Activated gamma-delta T cell (primary cell): ENCODE data around the gene LIPA.

Experiments
- DNase-seq: peaks from one replicate; lab custom pipeline; 2025; lab: John Stamatoyannopoulos, UW

The LIPA gene

GRCh38 chr10:89240519-89240918 lies 11.1 kb downstream of the LIPA start:
- DNase-seq: no peak

GRCh38 chr10:89238956-89239644 lies 12.5 kb downstream of the LIPA start:
- no peak for DNase-seq

DNA sequence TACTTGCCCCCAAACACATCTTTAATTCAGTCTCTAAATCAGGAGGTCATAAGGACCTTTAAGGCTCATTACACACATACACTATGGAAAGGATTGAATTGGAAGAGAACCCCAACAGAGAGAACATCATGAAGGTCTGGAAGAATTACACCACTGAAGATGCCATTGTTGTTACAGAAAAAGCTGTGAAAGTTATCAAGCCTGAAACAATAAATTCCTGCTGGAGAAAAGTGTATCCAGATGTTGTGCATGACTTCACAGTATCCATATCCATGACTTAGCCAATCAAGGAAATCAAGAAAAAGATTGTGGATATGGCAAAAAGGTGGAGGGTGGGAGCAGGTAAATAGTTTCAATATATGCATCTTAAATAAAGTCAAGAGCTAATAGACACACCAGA lies 13.7 kb downstream of the LIPA start:
- no peak for DNase-seq

- no peak for DNase-seq
These were observed 15.3 kb downstream of the LIPA start for GRCh38 chr10:89236226-89236797.

DNA sequence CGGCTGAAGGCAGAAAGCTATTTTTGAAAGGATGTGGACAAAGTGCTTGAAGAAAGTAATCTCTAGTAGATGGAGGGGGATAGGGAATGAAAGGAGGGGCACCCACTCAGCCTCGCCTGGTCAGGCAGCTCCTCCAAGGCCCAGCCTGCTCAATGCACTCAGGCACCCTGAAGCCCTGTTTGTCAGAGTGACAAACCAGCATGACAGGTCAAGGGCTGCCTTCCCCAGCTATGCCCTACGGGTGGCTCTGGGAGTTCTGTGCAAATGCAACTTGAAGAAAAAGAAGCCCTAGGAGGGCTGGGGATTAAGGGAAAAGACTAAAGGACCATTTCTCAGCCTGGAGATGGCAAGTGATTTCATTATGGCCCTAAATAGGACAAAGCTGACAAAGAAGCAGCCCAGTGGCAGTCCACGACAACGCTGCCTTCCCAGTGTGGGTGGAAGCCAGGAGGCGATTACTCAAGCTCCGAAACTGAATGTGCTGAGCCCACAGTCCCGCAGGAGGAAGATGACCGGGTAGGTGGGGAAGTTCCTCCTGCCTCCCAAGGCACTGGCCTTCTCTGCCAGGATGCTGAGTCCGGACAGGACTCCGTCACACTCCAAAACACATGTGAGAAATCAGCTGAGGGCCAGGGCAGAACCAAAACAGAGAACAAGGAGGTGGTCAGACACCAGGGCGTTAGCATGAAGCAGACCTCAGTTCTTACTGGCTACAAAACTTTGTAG lies 16.3 kb downstream of the LIPA start:
- DNase-seq: no peak

- DNase-seq: no peak
These were observed 18.5 kb downstream of the LIPA start for GRCh38 chr10:89233033-89233432.

DNA sequence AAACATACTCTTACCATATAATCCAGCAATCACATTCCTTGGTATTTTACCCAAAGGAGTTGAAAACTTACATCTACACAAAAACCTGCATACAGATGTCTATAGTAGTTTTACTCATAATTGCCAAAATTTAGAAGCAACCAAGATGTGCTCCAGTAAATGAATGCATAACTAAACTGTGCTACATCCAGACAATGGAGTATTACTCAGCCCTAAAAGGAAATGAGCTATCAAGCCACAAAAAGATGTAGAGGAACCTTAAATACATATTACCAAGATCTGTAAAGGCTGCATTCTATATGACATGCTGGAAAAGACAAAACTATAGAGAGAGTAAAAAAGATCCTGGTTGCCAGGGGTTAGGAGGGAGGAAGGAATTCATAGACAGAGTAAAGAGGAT lies 22.6 kb downstream of the LIPA start:
- no peak for DNase-seq

DNA sequence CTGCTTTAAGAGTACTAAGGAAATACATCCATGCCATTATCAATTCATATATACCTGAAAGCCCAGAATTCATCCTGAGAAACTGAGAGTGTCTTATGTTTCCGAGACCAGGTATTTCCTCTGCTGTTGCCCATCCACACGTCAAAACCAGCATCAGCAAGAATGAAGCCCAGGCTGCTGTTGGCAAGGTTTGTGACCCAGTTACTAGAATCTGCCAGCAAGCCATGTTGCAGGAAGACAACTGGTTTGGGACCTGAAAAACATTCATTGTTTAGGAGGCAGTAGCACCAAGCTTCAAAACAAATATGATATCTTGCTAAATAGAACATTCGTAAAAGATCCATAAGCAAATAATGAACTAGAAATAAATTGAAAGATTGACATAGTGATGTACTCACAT lies 23.4 kb downstream of the LIPA start:
- DNase-seq: no peak

GRCh38 chr10:89226891-89227290 lies 24.7 kb downstream of the LIPA start:
- no peak for DNase-seq

GRCh38 chr10:89224739-89225443 lies 26.7 kb downstream of the LIPA start:
- no peak for DNase-seq

GRCh38 chr10:89221919-89222318 lies 29.7 kb downstream of the LIPA start:
- no peak for DNase-seq

GRCh38 chr10:89219513-89220218 lies 31.9 kb downstream of the LIPA start:
- DNase-seq: no peak

DNA sequence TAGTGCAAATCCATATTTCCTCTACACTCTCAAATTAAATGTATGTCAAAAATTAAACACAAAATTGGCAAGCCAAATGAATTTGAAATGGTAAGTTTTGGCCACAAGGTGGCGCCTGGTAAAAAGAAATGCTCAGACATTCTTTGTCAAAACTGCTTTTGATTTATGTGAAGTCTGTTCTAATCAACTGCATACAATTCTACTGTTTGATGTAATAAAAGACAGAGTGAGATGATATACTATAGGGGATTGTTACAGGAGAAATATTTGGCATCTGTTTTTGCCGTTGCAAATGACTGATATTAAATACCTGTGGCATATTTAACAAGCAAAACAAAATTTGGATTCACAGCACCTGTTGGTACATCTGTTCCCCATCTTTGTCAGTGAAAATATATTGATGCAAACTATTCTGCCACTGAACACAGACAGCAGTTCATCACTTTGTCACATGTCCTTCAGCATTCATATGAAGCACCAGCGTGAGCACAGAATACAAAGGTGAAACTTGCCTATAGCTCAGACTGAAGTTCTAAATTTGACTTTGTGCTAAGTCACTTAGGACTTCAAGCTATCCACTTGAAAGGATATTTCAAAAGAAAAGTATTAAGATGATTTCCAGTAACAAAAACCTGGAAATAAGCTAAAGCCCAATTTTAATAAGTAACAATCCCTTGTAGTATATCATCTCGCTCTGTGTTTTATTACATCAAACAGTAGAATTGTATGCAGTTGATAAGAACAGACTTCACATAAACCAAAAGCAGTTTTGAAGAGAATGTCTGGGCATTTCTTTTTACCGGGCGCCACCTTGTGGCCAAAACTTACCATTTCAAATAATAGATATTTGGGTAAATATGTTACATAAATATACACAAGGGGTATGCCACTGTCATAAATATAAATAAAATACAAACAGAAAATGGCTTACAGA lies 34.3 kb downstream of the LIPA start:
- DNase-seq: no peak

- no peak for DNase-seq
These were observed 35.5 kb downstream of the LIPA start for GRCh38 chr10:89216056-89216455.

GRCh38 chr10:89215511-89215910 lies 36.1 kb downstream of the LIPA start:
- DNase-seq: no peak

DNA sequence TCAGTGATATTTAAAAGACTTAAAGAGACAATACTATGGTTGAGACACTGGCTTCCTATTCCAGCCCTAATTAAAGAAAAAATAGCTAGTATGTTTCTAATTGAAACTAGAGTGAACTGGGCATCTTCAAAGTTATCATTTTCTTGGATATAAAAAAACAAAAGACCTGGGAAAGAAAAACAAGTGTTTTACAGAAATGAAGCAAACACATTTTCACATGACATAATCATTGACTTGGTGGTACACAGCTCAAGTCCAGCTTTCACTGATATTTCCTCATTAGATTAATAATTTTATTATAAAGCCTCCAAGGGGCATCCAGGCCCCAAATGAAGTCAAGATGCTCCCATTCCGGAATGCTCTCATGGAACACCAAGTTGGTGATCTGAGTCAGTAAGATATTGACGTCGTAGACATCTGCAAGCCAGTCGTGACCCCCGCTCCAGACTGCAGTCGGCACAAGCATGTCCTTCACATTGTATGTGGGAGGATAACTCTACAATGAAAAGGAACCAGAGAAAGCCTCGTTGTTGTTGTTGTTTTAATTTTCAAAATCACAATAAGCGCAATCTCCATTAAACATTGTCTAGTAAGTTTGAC lies 36.9 kb downstream of the LIPA start:
- DNase-seq: no peak

DNA sequence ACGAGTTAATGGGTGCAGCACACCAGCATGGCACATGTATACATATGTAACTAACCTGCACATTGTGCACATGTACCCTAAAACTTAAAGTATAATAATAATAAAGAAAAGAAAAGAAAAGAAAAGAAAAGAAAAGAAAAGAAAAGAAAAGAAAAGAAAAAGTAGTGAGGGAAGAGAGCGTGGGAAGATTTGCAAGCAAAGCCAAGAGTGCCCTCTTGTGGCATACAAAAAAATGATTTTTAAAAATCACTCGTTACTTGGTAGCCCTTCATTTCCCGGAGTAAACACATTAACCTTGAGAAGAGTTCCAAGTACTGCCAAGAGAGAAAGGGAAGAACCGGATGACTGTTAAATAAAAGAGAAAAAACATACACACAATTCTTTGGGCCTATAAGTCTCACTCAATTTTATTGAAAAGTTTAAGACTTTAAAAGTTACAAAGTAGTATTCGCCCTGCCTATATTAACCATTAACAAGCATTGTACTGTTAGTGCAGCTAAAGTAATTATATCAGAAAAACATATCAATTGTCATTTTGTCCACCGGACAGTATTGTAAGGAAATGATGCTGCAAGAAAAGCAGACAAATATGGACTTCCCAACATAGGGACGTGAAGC lies 38.3 kb downstream of the LIPA start:
- no peak for DNase-seq

GRCh38 chr10:89210794-89211425 lies 40.7 kb downstream of the LIPA start:
- no peak for DNase-seq

- DNase-seq: no peak
These were observed 41.9 kb downstream of the LIPA start for GRCh38 chr10:89209718-89210117.
